Spleen (tissue), 7 donors: ENCODE data around the gene FZD4.

Experiments used
- POLR2A ChIP-seq, 3 donors: fragments of 450-650 bp; IDR thresholded peaks; one replicate each; pipeline ENCODE4 v1.5.1; 2017; ENCODE audit warnings: antibody characterized with exemption in 3 of 3, mild to moderate bottlenecking in 1 of 3
- TF ChIP-seq, protein P1 (sequence below), 11 experiments: fragments of 200-600 bp in 7 of 11; fragments of 450-650 bp in 4 of 11; sonication (generic) in 4 of 11; IDR thresholded peaks in 8 of 11; conservative IDR thresholded peaks in 3 of 11; 1 replicate in 7 of 11; 2 replicates in 4 of 11; pipeline versions ENCODE4 v1.4.0 to v1.8.0; 2016 to 2021; ENCODE audit warnings: antibody characterized with exemption in 11 of 11, inconsistent platforms in 4 of 11, mild to moderate bottlenecking in 1 of 11
- donor health status: DM: no; HTN: no; CAD: no; lungs with moderate emphysema.
- donor health status: DM: no; HTN: no; CAD: no.
- donor health status: DM: no; HTN: no; CAD: no.

GRCh38 chr11:86934582-86934900, 20.7 kb downstream of the FZD4 start:
- TF ChIP-seq POLR2A (IDR thresholded peaks at IDR 0.05): no peak
- TF ChIP-seq, protein P1, sequence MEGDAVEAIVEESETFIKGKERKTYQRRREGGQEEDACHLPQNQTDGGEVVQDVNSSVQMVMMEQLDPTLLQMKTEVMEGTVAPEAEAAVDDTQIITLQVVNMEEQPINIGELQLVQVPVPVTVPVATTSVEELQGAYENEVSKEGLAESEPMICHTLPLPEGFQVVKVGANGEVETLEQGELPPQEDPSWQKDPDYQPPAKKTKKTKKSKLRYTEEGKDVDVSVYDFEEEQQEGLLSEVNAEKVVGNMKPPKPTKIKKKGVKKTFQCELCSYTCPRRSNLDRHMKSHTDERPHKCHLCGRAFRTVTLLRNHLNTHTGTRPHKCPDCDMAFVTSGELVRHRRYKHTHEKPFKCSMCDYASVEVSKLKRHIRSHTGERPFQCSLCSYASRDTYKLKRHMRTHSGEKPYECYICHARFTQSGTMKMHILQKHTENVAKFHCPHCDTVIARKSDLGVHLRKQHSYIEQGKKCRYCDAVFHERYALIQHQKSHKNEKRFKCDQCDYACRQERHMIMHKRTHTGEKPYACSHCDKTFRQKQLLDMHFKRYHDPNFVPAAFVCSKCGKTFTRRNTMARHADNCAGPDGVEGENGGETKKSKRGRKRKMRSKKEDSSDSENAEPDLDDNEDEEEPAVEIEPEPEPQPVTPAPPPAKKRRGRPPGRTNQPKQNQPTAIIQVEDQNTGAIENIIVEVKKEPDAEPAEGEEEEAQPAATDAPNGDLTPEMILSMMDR (IDR thresholded peaks at IDR 0.05 in 8 of 11, conservative IDR thresholded peaks at IDR 0.05 in 3 of 11): no peak
